Right lobe of liver (tissue), 4 donors: ENCODE results near the gene EPS8.

ENCODE experiments used
- POLR2A ChIP-seq: fragments of 450-650 bp; IDR thresholded peaks from one replicate; pipeline ENCODE4 v1.6.1; 2017; ENCODE audit warnings: antibody characterized with exemption, mild to moderate bottlenecking
- TF ChIP-seq, protein P1 (sequence below), 4 donors: fragments of 200-600 bp in 3 of 4; fragments of 450-650 bp in 1 of 4; IDR thresholded peaks; one replicate each; pipeline versions ENCODE4 v1.5.1 to v1.8.0; 2016 to 2022; ENCODE audit warnings: antibody characterized with exemption in 4 of 4, mild to moderate bottlenecking in 2 of 4
- donor health status: DM: no; HTN: no; CAD: no.
- donor health status: DM: no; HTN: no; CAD: no.
- donor health status: DM: no; HTN: yes; CAD: no.

DNA sequence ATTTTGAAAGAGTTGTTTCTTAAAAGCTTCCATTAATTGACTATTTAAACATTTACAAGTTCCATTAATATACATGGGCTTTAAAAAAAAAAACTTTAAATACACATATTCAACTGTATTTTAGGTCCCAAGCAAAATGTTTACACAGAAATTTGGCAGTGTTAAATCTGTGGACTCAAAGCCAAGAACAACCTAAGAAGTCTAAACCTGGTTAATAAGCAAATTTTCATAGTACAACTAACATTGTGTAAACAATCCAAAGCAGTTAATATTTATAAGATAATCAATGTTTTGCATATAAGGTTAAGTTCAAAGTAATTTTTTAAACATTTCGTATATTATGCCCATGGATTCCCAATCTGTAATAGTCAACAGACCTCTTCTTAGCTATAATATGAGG lies 77.0 kb downstream of the EPS8 start:
- TF ChIP-seq, protein P1, sequence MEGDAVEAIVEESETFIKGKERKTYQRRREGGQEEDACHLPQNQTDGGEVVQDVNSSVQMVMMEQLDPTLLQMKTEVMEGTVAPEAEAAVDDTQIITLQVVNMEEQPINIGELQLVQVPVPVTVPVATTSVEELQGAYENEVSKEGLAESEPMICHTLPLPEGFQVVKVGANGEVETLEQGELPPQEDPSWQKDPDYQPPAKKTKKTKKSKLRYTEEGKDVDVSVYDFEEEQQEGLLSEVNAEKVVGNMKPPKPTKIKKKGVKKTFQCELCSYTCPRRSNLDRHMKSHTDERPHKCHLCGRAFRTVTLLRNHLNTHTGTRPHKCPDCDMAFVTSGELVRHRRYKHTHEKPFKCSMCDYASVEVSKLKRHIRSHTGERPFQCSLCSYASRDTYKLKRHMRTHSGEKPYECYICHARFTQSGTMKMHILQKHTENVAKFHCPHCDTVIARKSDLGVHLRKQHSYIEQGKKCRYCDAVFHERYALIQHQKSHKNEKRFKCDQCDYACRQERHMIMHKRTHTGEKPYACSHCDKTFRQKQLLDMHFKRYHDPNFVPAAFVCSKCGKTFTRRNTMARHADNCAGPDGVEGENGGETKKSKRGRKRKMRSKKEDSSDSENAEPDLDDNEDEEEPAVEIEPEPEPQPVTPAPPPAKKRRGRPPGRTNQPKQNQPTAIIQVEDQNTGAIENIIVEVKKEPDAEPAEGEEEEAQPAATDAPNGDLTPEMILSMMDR (IDR thresholded peaks at IDR 0.05): no peak
- no peak for TF ChIP-seq POLR2A
